OCI-LY7 (cell line): ENCODE measurements around the gene NCL. TPM values are rescaled to one million over a fixed set of nuclear protein-coding genes. Genes with fewer than 3 reads are reported as not detected.
"Not testable (repeated sequence)": the region's sequence is repeated elsewhere in the genome, so short reads cannot be mapped to it uniquely, and the experiment has no call there.

Source experiments
- BruUV-seq: library from RNA; stranded (reverse); fragments of 400-500 nt; replicated peaks from 2 replicates; lab custom pipeline; 2021; lab: Mats Ljungman, UMichigan
- CTCF ChIA-PET: fragments of 300-600 bp; sonication (Branson Sonifier 250); formaldehyde crosslinking; loops from one replicate; lab custom pipeline; 2022; ENCODE audit warnings: antibody characterized with exemption; ENCODE audit not compliant: unreplicated experiment; lab: Charles Lee
- POLR2A ChIA-PET: fragments of 300-600 bp; sonication (Branson Sonifier 250); formaldehyde crosslinking; loops from one replicate; lab custom pipeline; 2022; ENCODE audit warnings: antibody characterized with exemption; lab: Charles Lee
- DNase-seq: peaks from one replicate; pipeline ENCODE4 v3.0.0-alpha.2; 2015; ENCODE audit warnings: low spot score
- H2AFZ ChIP-seq: fragments of 200-600 bp; sonication (generic), shearing (Covaris generic); 2 replicates; pipeline ENCODE4 v1.6.1; 2014; ENCODE audit warnings: mild to moderate bottlenecking, antibody characterized with exemption, low read length, moderate library complexity
- H3K27ac ChIP-seq: fragments of 200-600 bp; sonication (generic); 2 replicates; pipeline ENCODE4 v1.5.1; 2014; ENCODE audit warnings: mixed run types, low read depth, mild to moderate bottlenecking, moderate library complexity, low read length, inconsistent platforms; ENCODE audit not compliant: poor library complexity, severe bottlenecking
- H3K36me3 ChIP-seq: fragments of 200-600 bp; sonication (generic); 2 replicates; pipeline ENCODE4 v1.6.1; 2014; ENCODE audit warnings: mild to moderate bottlenecking, antibody characterized with exemption, low read length, moderate library complexity, mixed read lengths; ENCODE audit not compliant: insufficient read depth
- H3K4me1 ChIP-seq: fragments of 200-600 bp; sonication (generic); 2 replicates; pipeline ENCODE4 v1.5.1; 2014; ENCODE audit warnings: mild to moderate bottlenecking, low read length; ENCODE audit not compliant: insufficient read depth, poor library complexity, severe bottlenecking
- H3K4me2 ChIP-seq: fragments of 200-600 bp; sonication (generic); 2 replicates; pipeline ENCODE4 v1.6.1; 2014; ENCODE audit warnings: mild to moderate bottlenecking, low read length
- H3K4me3 ChIP-seq: fragments of 200-600 bp; sonication (generic); 2 replicates; pipeline ENCODE4 v1.5.1; 2014; ENCODE audit warnings: mild to moderate bottlenecking, low read depth, low read length; ENCODE audit not compliant: poor library complexity, severe bottlenecking
- H3K79me2 ChIP-seq: fragments of 200-600 bp; sonication (generic); 2 replicates; pipeline ENCODE4 v1.6.1; 2016; ENCODE audit warnings: low read depth, mild to moderate bottlenecking, low read length, moderate library complexity, mixed read lengths; ENCODE audit not compliant: insufficient read depth
- H3K9me2 ChIP-seq: fragments of 200-600 bp; sonication (generic); 2 replicates; pipeline ENCODE4 v1.6.1; 2016; ENCODE audit warnings: mild to moderate bottlenecking, low read length, mixed read lengths; ENCODE audit not compliant: insufficient read depth
- H3K9me3 ChIP-seq: fragments of 200-600 bp; sonication (generic); 2 replicates; pipeline ENCODE4 v1.6.1; 2014; ENCODE audit warnings: mild to moderate bottlenecking, mixed run types, low read length, mixed read lengths
- H4K20me1 ChIP-seq: fragments of 200-600 bp; sonication (generic); 2 replicates; pipeline ENCODE4 v1.6.1; 2014; ENCODE audit warnings: mild to moderate bottlenecking, antibody characterized with exemption, low read length, moderate library complexity, mixed read lengths; ENCODE audit not compliant: insufficient read depth
- CTCF ChIP-seq: fragments of 200-600 bp; sonication (generic); conservative IDR thresholded peaks from 2 replicates; pipeline ENCODE4 v1.5.1; 2014; ENCODE audit warnings: mild to moderate bottlenecking, antibody characterized with exemption, low read length, moderate library complexity, mixed read lengths
- EZH2phosphoT487 ChIP-seq: fragments of 200-600 bp; sonication (generic); IDR thresholded peaks from 2 replicates; pipeline ENCODE4 v1.6.1; 2018; ENCODE audit warnings: low read depth, borderline replicate concordance, mild to moderate bottlenecking, mixed run types, antibody characterized with exemption, low read length, moderate library complexity, mixed read lengths
- intact Hi-C: fragments of 100-400 bp; cut with micrococcal nuclease; formaldehyde crosslinking; loops from one replicate; pipeline ENCODE4 v1.10.0; 2022; ENCODE audit not compliant: unreplicated experiment
- total RNA-seq, 2 experiments: library from RNA; depleted of rRNA in 1 of 2; stranded (reverse); fragments of >200 nt in 1 of 2; shearing (Covaris generic) in 1 of 2; gene quantifications; 2 replicates each; pipeline ENCODE4 v1.2.3, GENCODE V29; 2014 to 2022

The NCL gene
- total RNA-seq, 2 experiments from 2014 or later: 255 to 1,007 TPM

- Histone ChIP-seq H3K36me3 (no peaks in the 10 kb centered on the region), H3K9me3 (no peaks in the 10 kb centered on the region), H3K9me2 (no peaks in the 10 kb centered on the region), H4K20me1 (no peaks in the 10 kb centered on the region), H3K27ac (no peak overlapping the region), H3K4me3 (no peak overlapping the region), H3K4me2 (no peak overlapping the region), H3K4me1 (no peaks in the 10 kb centered on the region), H2AFZ (no peak overlapping the region), H3K79me2 (no peaks in the 10 kb centered on the region)
- intact Hi-C loops: no loop called here
- POLR2A ChIA-PET: no interaction called here
- CTCF ChIA-PET: no interaction called here
- BruUV-seq: no TSS peak
- TF ChIP-seq EZH2phosphoT487 (no peak), CTCF (no peak)
- no peak for DNase-seq
Observed at GRCh38 chr2:231433990-231434389, 30.3 kb downstream of the NCL start.

- CTCF ChIA-PET: no interaction called here
- Histone ChIP-seq H3K36me3 (no peaks in the 10 kb centered on the region), H3K9me3 (no peaks in the 10 kb centered on the region), H3K9me2 (no peaks in the 10 kb centered on the region), H2AFZ (no peak overlapping the region), H3K79me2 (no peaks in the 10 kb centered on the region), H3K4me3 (no peak overlapping the region), H4K20me1 (no peaks in the 10 kb centered on the region), H3K4me1 (no peaks in the 10 kb centered on the region), H3K4me2 (no peak overlapping the region), H3K27ac (no peak overlapping the region)
- DNase-seq: no peak
- BruUV-seq: no TSS peak
- POLR2A ChIA-PET: no interaction called here
- intact Hi-C loops: no loop called here
- no peak for TF ChIP-seq CTCF
Observed at GRCh38 chr2:231431606-231432005, 32.7 kb downstream of the NCL start.

GRCh38 chr2:231430437-231430836, 33.8 kb downstream of the NCL start:
- intact Hi-C loops, H3K4me2 ChIP-seq, H3K4me1 ChIP-seq, H3K9me2 ChIP-seq, CTCF ChIA-PET, H2AFZ ChIP-seq, DNase-seq, H3K36me3 ChIP-seq, BruUV-seq, H3K79me2 ChIP-seq, H3K9me3 ChIP-seq, H4K20me1 ChIP-seq, H3K4me3 ChIP-seq, H3K27ac ChIP-seq: not testable (repeated sequence)
- POLR2A ChIA-PET: interaction anchor here (0.6 kb wide), 1 partner anchor 322 kb away, joined by 3 read pairs; no protein-coding TSS in a partner anchor
